Stomach (tissue), 4 donors: ENCODE data around the gene SYCP2.

Experiments
- POLR2A ChIP-seq, 4 donors: fragments of 450-650 bp; IDR thresholded peaks; one replicate each; pipeline ENCODE4 v1.6.1; 2016; ENCODE audit warnings: antibody characterized with exemption in 4 of 4, control low read depth in 2 of 4, mild to moderate bottlenecking in 1 of 4, moderate library complexity in 1 of 4
- TF ChIP-seq, protein P1 (sequence below), 7 experiments: fragments of 450-650 bp in 4 of 7; fragments of 200-600 bp in 3 of 7; sonication (generic) in 3 of 7; IDR thresholded peaks; one replicate each; pipeline ENCODE4 v1.5.1; 2016 to 2019; ENCODE audit warnings: antibody characterized with exemption in 7 of 7, control low read depth in 2 of 7, mild to moderate bottlenecking in 1 of 7

DNA sequence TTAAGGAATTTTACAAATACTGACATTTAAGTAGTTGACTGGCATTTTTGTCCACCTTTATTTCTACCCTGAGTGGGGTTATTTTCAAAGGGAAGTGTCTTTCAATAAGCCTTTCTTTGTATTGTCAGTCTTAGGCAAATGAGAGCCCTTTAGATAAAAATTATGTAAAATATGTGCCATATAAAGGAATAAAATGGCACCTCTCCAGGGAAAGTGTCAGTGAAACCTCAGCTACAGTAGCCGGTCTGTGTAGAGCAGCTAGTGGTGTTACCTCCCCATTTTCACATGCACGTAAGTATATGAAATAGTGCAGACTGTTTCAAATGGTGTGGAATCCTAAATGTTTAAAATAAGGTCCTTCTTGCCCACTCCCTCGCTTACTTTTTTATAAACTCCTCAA, 11.7 kb upstream of the SYCP2 start:
- TF ChIP-seq, protein P1, sequence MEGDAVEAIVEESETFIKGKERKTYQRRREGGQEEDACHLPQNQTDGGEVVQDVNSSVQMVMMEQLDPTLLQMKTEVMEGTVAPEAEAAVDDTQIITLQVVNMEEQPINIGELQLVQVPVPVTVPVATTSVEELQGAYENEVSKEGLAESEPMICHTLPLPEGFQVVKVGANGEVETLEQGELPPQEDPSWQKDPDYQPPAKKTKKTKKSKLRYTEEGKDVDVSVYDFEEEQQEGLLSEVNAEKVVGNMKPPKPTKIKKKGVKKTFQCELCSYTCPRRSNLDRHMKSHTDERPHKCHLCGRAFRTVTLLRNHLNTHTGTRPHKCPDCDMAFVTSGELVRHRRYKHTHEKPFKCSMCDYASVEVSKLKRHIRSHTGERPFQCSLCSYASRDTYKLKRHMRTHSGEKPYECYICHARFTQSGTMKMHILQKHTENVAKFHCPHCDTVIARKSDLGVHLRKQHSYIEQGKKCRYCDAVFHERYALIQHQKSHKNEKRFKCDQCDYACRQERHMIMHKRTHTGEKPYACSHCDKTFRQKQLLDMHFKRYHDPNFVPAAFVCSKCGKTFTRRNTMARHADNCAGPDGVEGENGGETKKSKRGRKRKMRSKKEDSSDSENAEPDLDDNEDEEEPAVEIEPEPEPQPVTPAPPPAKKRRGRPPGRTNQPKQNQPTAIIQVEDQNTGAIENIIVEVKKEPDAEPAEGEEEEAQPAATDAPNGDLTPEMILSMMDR (IDR thresholded peaks at IDR 0.05): no peak
- no peak for TF ChIP-seq POLR2A (IDR thresholded peaks at IDR 0.05)
